GM19395 (cell line): ENCODE results near the gene SPTB.

Experiments used
- ATAC-seq: cut with Tn5 transposase; IDR thresholded peaks from one replicate; pipeline ENCODE4 v1.9.1; 2021; ENCODE audit warnings: mild to moderate bottlenecking, moderate library complexity; ENCODE audit not compliant: unreplicated experiment

The SPTB gene

GRCh38 chr14:64855721-64856528 lies 23.8 kb downstream of the SPTB start:
- no peak for ATAC-seq

DNA sequence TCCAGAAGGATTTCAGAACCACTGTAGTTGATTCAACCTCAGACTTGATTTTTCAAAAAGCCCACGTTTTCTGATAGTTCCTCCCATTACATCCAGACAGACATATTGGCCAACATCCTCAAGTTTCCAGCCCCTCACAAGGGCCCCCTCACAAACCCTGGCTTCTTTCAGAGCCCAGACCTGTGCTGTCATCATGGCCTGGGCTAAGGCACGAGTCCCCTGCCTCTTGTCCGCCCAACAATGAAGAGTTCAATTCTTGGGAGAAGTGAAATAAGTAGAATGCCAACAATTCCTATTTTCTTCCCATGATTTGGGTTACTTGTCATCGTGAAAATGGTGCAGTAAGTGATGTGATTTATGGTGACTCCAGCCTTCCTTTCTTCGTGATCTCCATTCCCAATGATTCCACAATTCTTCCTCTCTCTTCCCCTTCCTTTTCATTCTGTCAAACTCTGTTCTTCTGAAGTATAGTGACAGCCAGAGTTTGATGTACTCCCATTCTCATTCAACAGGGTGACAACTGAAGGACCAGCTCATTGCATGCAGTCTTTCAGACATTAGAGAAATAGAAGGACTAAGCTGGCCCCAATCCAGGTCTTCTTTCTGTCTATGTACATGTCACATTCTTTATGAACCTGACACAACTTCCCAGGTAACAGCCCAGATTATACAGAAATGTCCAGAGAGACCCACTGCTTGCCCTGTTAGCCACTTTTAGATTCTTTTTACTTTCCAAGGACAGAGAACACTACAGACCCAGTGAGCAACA lies 29.2 kb downstream of the SPTB start:
- ATAC-seq = no peak

DNA sequence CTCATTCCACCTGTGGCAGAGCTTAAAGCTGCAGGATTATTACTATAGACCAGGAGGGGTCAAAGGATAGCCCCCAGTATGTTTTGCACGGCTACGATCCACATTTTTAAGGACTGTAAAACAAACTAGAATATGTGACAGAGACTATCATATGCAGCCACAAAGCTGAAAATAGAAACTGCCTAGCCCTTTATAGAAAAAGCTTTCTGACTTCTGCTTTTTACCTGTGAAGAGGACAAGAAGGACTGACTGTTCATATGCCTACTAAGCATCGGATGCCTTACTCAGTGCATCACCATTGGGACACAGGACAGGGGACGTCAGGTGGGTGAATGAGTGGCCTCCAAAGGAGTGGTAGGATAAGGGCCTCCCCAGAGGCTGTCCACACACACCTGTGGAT lies 29.8 kb downstream of the SPTB start:
- no peak for ATAC-seq

DNA sequence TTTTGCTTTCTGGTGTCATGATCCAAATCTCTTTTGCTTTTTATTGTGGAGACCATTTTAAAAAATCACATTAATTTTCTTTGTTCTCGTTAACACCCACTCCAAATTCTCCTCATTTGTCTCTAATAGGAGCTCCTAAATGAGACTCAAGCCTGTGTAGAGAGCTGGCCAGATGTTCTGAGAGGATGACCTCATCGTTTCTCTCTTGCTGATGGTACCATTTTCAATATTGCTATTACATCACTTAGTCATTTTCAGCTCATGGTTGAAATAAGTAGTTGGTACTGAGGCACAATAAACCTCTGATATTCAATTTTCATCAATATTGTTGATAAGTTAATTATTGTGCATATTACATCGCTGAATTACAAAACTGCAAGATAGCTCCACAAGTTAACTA lies 31.5 kb downstream of the SPTB start:
- no peak for ATAC-seq

DNA sequence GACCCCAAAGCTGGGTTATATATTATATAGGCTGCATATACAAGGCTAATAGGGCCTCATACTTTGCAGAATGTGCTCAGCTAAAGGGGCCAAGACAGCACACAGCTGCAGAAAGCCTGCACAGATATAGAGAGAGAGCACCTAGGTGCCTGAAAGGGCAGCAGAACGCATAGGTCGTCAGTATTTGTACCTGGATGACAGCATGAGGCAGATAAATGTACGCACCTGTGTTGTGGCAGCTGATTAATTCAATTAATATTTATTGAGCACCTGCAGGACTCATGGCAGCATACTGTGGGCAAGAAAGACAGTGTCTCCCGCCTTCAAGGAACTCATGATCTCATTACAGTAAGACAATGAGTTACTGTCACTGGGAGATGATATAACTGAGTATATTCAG lies 33.4 kb downstream of the SPTB start:
- ATAC-seq = no peak

DNA sequence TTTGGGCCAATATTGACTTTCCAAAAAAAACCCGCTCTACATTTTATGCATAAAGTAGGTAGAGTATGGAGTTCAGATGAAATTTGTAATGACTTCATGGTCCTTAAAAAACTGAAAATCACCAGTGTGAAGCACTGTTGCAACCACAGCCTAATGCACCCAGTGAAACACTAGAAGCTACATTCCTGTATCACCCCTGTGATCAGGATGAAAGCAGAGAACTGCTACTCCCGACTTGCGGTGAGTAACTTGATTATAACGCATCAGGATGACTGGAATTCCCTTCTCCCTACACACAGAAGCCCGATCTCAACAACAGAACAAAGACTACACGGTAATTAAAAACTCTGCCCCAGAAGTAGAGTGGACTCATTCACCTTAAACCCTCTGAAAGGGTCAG lies 33.8 kb downstream of the SPTB start:
- ATAC-seq = no peak

DNA sequence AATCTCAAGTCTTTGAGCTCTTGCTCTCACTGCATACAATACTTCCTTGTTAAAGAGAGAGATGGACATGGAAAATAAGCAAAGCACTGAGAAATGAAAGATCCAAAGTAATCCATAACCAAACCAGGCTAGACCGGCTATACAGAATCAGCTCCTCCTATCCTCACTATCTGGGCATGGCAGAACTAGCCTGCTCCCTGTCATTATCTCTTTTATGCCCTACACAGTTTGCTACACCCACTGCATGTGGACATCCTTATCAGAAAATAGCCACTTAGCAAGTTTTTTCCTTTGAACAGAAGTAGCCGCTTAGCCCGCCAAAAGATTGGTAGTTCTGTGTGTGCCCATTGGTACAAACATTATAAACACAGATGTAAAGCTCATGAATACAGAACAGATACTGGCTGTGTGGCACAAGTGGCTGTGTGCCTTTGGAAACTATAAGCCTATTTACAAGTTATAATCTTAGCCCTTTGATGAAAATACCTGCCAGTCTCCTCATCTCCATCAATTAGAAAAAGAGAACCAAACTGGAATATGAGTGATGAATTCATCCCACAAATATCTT lies 34.7 kb downstream of the SPTB start:
- no peak for ATAC-seq

- ATAC-seq = peak; percentile 82
Measured at GRCh38 chr14:64844272-64844671, 35.4 kb downstream of the SPTB start.

DNA sequence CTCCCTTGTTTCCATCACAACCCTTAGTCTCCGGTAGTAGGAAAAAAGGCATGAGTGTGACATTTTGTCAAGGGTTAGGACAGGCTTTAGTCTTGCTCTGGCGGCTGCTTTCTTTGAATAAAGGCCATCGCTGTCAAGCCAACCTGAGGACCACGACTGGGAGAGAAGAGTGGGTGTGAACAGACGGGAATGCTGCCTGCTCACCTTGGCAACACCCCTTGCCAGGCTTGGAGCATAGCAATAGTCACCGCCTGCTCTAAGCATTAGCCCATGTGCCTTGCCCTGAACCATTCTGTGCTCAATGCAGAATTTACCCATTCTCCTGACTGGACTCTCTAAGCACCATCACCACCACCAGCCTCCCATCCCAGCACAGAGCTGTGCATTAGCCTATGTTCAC lies 36.2 kb downstream of the SPTB start:
- no peak for ATAC-seq

GRCh38 chr14:64841772-64842750 lies 37.6 kb downstream of the SPTB start:
- no peak for ATAC-seq

- ATAC-seq = no peak
Measured at GRCh38 chr14:64841121-64841651, 38.5 kb downstream of the SPTB start.

- ATAC-seq = no peak
Measured at GRCh38 chr14:64838656-64839055, 41.1 kb downstream of the SPTB start.

- ATAC-seq = no peak
Measured at GRCh38 chr14:64835431-64835830, 44.3 kb downstream of the SPTB start.

- ATAC-seq = no peak
Measured at GRCh38 chr14:64834965-64835364, 44.7 kb downstream of the SPTB start.

DNA sequence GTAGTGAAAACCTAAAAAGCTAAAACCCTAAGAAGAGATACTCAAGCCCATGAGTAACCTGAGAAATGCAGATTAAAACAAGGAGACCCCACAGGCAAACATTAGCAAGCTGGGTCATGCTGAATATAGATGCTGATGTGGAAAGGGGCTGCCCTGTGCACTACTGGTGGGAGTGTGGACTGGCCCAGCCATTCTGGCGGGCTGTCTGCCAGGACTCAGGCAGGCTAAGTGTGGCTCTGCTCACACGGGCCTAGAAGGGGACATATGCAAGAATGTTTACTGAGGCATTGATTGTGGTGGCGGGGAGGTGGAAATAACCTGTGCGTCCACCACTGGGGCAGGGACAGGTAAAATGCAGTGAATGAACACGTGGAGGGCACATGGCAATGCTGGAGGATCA lies 48.3 kb downstream of the SPTB start:
- no peak for ATAC-seq

GRCh38 chr14:64830961-64831360 lies 48.7 kb downstream of the SPTB start:
- no peak for ATAC-seq

- ATAC-seq = no peak
Measured at GRCh38 chr14:64828071-64828470, 51.6 kb downstream of the SPTB start.

DNA sequence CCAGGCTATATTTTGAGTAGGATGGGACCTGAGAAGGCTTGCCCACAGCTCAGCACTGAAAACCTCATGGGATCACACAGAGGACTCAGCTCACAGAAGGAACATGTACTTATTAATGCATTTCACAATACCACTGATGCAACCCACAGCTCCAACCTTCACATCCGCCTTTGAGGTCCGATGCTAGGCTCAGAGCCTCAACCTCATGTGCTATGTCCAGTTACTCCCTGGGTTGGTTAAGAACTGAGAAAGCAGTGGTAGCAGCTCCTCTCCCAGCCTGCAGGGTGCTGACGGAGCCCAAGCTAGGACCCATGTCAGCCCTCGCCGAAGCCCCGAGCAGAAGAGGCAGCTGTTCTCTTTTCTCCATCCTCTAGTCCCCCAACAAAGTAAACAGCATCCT lies 52.9 kb downstream of the SPTB start:
- no peak for ATAC-seq

DNA sequence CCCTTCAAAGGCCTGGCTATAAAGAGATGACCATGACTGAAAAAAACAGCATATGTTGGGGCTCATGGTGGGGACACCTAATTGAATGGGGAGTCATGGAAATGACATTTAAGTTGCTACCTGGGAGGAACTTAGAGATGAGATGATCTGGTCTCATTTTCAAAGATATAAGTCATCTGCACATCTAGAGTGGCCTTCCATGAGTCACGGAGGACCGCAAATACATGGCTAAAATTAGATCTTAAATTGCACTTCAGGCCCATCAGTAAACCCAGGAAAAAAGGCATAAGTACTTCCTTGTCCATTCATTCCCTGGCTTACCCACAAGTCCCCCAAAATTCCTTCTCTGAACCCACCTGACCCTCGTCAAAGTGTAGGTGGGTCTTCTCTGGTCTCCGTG lies 53.4 kb downstream of the SPTB start:
- ATAC-seq = no peak

DNA sequence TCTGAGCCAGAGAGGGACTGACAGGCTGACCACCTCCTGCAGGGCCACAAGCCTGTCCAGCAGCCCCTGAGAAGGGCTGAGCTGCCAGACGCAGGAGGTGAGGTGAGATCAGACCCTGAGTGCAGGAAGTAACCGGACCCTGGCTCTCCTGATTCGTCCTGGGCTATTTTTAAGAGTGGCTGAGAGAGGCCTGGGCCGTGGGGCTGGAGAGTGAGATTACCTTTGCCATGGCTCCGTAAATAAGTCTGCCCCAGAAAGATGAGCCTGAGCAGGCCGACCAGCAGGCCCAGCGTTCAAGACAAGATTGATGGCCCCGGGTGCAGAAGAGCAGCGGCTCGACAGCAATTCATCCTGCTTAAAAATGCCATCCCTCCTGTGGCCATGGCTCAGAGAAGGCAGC lies 54.2 kb downstream of the SPTB start:
- ATAC-seq = no peak

DNA sequence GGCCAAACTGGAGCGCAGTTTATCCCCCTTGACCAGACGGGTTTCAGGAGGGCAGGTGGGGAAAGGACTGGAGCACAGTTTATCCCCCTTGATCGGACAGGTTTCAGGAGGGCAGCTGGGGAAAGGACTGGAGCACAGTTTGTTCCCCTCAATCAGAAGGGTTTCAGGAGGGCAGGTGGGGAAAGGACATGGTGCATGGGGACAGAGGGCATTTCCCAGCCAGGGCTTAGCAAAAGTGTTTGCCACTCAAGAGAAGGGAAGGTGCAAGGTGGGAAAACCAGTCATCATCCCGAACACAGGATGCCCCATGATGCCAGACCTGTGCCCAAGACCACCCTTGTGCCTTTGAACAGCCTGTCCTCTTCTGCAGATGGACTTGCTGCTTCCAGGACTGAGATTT lies 54.7 kb downstream of the SPTB start:
- no peak for ATAC-seq
